HG03095 (cell line): Measurements from ENCODE around the gene ZIC1.

Experiments used
- ATAC-seq: cut with Tn5 transposase; IDR thresholded peaks from one replicate; pipeline ENCODE4 v1.9.1; 2021; ENCODE audit warnings: moderate library complexity; ENCODE audit not compliant: unreplicated experiment

The ZIC1 gene

DNA sequence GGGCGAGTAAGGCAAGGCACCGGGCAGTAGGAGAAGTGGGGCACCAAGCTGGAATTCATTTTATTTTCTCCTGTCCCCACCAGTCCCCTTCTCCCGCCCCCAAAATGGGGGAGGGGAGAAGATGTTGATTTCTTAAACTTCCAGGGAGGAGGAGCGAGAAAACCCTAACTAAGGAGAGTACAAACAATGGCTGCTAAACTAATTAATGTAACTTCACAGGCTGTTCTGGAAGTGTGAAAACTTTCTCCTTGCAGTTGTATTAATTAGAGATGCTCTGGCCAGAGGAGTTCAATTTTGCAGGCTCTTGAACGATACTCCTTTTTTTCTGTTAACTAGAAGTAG is 14.3 kb upstream of the ZIC1 start:
- ATAC-seq: no peak

DNA sequence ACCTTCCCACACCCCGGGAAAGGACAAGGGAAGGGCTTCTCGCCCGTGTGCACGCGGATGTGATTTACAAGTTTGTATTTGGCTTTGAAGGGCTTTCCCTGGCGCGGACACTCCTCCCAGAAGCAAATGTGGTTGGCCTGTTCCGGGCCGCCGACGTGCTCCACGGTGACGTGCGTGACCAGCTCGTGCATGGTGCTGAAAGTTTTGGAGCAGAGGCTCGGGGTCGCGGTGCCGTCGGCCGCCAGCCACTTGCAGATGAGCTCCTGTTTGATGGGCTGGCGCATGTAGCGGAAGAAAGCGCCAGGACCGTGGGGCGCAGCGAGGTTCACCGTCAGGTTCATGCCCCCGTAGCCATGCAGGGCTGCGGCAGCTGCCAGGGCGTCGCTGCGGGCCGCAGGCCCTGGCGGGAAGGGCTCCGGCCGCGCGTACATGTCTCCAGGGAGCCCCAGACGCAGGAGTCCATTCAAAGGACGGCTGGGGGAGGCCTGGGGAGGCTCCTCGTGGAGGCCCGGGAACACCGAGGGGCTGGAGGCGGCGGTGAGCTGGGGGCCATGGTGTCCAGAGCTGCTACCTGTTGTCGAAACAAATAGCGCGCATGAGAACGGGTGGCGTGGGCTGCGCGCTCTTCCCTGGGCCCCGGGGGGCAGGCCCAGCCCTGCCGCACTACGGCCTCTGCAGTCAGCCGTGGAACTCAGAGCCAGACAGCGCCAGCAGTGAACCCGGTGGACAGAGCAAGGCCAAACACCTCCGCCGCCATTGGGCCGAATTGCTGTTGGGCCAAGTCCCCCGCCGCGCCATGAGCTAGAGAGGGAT is 13.1 kb upstream of the ZIC1 start:
- ATAC-seq: no peak

DNA sequence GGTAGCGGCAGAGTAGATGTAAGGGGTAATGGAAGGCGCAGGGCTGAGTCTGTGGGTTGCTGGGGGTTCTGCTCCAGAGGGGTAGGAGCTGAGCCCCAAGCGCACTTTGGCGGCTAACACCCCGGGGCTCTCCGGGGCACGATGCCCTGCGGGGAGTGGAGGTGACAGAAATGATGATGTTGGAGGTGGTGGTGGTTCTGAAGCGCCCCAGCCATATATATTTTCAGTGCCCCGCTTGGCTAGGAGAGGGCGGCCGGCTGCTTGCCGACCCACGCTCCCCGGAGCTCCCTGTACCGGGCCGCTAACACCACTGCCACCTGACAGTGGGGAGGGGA is 12.5 kb upstream of the ZIC1 start:
- no peak for ATAC-seq

DNA sequence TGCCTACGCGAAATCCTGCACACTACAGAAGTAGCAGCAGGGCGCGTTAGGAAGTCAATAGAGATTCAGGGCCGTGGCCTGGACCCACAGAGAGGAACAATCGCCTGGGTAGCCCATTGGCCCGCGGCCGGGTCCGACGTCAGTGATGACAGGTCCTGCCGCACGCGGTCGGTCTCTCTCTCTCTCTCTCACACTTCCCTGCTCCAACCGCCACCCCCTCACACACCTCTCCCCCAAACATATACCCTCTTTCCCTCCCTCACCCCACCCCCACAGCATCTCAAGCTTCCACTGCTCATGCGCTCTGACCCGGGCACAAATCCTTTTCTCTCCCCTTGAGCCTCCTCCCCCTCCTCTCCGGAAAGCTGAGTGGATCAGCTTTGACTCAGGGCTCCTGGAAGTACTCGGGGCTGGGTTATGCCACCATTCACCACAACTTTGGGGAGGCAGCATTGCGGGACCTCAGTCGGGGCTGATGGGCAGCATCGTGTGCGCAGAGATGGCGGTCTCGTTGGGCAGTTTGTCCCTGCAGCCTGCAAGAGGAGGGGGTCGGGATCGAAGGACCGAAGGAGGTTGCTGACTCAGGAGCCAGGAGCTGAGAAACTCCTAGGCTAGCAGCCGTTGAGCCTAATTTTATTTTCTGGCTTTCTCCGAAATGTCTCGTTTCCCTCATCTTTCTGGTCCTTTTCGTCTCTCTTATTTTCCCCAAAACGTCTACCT is 11.8 kb upstream of the ZIC1 start:
- ATAC-seq: no peak

DNA sequence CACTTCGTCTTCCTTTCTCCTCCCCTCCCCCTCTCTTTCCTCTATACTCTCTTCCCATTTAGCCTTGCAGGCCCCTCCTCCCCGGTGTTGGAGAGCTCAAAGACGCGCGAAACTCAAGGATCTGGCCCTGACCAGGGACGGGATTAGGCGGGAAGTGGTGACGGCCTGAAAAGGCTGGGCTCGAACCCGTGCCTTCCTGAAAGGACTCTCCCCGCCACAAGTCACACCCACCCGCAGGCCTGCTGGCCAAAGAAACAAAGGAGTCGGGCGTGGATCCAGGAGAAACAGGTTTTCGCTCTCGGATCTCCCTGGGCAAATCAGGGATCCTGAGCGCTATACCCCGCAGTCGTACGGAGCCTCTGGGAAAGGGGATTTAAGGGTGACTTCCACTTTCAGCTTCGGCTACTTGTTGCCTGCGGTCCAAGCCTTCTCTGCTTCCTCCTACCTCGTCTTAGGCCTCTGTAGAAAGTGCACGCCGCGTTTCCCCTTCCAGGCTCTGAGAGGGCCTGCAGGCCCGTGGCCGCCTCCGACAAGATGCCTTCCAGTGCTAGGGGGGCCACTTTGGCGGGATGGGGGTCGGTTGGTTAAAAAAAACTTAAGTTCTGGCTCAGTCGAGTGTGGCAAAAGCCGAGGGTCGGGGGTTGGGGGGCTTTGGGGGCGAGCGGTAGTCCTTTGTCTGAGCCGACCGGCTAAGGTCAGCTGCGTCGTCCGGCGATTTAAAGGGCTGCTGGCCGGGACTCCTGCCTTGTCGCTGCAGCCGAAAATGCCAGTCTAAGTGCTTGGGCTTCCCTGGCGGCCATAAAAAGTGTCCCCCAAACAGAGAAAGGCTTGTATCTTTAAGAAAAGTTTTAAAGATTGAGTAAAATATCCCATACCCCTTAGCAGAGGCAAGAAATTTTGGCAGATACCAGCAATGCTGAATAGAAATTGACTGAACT is 11.0 kb upstream of the ZIC1 start:
- ATAC-seq: no peak

DNA sequence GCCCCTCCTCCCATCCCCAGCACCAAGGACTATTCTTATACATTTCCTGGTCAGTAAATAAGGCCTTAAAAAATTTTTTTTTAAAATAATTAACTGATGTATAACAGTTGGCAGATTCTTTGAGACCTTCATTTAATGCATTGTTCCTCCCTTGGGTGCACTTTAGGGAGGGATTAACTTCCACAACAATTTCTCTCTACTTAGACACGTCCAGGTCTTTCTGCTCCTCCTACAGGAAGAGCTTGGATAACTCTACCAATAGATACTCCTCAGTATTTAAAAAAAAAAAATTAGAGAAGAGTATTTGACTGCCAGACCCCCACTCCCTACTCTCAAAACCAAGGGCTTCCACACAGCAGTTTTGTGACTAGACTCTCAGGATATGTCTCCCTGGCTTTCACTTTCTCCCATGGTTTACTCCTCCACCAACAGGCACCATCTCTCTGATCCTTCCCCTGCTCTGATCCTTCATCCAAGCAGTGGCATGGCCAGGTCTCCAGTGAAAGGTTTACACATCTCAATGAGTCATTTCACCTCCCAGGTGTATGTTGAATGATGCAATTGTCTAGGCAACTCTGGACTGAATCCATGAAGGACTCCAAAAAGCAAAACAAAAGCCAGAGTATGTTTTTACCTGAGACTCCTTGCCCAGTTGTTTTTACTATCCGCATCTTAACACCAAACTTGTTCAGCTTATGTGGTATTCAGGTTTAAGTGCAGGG is 10.2 kb upstream of the ZIC1 start:
- no peak for ATAC-seq

DNA sequence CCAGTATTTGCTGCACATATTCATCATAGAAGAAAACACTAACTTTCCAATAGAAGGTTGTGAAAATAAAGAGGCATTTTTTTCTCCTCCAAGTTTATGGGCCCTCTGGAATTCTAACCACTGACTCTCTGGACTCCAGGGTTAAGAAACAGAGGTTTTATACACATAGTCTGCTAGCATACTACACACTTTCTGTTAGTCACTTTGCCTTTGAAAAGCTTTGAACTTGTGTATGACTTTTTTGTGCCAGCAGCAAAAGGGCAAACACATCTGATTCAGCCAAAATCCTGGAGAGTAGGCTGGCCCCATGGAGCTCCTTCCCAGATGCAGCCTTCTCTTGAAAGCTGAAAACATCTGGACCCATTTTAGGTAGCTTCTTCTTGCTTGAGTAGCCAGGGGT is 9.1 kb upstream of the ZIC1 start:
- no peak for ATAC-seq

DNA sequence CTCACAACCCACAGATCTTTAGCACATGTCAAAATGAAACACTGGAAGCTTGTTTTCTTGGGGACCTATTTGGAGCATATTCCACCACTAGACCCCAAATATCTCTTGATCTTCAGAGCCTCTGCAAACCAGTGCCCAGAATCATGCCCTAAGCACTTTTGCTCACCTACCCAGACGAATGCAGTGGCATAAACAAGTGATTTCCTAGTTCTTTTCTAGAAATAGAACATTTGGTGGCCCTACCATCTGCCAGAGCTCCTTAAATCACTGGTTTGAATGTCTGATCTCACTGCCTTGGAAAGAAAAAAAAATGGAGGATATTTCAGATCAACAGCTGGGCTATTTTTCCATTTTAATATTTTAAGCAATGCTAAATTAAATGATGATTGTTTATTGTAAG is 8.2 kb upstream of the ZIC1 start:
- no peak for ATAC-seq

DNA sequence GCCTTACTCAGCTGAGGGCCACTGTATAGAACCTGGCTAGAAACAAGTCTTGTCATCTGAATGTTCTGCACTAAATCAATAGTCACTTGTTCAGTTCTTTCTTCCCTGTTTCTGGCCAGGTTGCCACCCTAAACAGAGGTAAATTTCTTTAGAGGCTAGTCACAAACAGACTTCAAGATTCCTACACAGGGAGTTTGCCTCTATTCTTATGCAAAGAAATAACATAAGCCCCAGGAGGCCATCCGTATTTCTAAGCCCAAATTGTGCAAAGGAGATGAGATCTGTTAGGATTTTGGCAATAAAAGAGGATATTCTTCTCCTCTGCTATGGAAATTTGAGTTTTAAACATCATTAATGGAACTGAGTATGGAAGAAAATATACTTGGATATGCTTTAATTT is 7.7 kb upstream of the ZIC1 start:
- no peak for ATAC-seq

DNA sequence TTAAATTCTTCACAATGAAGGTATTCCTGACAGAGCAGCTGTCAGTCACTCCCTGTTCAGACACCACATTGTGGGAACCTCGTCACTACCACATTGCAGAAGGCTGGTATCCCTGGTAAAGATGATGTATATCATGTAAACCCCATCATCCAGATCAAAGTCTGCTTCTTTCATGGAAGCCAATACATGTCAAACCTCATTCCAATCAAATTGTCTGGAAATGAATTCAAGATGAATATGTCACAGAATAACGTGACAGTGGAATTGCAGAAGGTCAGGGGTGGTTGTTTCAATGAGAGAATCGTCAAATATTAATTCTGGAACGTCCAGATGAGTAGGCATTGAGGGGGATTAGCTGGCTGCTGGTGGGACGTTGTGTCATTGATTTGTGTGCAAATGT is 7.0 kb upstream of the ZIC1 start:
- no peak for ATAC-seq

DNA sequence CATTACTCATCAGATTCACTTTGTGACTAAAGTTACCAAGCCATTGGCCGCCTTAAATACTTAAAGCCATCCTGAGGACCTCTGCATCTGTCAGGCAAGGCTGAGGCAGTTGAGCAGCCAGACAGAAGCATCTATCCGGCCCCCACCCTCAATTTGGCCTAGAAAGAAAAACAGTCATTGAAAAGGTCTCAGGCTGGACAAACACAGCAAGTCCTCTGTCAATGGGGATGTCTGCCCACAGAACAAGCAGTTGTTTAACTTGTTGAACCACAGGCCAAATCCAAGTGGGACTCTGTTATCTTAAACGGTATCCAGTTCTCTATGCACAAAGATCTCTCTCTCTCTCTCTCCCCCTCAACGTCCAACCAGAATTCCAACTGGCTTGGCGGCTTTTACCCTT is 5.7 kb upstream of the ZIC1 start:
- ATAC-seq: no peak

DNA sequence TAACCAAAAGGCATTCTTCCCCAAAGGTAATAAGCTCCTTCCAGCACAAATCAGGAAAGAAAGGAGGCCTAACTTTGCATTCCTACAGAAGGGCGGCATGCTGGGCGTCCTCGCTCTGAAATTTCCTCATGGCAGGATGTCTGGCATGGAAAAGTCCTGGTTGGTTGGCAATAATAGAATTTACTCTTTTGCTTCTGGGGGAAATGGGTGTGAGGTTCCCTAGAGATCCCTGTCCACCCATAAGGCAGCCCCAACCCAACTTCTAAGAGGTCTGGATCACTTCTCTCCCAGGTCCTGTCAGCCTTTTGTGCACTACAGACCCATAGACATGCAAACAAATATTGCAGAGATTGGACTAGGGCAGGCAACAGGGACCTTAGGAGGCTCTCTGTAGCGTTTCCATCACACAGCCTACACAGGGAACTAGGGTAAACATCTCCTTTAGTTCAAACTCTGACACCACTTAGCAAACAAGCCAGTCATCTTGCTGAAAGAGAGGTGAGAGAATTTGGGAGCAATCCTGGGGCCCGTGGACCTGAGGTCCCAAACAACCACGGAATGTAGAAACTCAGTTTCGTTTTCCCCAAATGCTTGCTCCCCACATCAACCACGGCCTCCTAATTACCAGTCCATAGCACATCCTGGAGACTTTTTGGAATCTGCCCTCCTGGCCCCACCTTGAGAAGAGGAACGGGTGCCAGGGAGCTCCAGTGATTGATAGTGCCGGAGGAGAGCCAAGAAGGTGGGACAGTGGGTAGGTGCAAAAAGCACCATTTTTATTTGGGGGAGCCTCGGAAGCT is 5.0 kb upstream of the ZIC1 start:
- ATAC-seq: no peak

DNA sequence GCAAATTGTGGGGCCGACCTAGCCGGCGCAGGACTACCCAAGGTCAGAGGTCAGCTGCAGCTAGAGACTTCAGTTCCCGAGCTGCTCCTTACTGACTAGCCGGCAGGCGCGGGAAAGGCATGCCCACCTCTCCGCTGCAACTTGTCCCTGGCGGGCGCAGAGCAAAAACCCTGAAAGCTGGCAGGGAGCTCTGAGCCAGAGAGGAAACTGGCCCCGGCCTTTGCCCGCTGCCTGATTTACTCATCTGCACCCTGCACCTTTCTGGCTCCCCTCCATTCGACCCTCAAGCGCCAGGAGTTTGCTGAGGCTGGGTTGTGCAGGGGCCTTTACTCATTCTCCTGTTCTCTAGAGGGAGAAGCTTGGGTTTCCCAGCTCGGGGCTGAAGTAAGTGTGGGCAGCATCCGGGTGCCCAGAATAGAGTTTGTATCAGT is 4.3 kb upstream of the ZIC1 start:
- ATAC-seq: no peak

DNA sequence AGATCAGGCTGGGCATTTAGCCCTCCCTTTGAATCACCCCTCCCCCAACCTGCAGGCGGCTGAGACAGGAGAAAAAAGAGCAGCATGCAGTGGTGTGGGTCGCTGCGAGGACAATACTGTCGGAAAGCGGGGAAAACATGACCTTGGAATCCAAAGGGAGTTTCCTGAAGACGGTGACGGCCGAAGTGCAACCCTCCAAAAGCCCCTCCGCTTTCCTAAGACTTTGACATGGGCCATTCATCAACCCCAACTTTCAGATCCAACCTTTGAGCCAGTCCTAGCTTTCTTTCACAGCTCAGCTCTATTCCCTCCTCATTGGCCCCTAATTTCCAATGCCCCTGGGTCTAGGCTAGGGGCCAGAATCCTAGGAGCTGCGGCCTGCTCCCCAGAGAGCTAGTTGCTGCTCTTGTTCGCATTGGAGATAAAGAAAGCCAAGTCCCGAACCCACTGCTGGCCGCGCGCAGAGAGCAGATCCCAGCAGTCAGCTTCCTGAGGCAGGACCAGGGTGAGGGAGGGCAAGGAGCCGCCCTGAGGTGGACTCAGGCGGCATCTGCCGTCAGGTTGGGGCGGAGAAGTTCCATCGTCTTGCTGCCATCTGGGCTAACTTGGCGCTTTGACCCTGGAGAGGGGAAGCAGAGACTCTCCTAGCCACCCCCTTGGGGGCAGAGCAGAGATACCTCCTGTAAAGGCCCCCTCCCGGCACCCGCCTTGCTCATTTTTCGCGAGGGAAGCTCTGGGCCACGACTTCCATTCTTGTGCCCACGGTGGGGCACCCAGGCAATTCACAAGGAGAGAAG is 3.7 kb upstream of the ZIC1 start:
- no peak for ATAC-seq

DNA sequence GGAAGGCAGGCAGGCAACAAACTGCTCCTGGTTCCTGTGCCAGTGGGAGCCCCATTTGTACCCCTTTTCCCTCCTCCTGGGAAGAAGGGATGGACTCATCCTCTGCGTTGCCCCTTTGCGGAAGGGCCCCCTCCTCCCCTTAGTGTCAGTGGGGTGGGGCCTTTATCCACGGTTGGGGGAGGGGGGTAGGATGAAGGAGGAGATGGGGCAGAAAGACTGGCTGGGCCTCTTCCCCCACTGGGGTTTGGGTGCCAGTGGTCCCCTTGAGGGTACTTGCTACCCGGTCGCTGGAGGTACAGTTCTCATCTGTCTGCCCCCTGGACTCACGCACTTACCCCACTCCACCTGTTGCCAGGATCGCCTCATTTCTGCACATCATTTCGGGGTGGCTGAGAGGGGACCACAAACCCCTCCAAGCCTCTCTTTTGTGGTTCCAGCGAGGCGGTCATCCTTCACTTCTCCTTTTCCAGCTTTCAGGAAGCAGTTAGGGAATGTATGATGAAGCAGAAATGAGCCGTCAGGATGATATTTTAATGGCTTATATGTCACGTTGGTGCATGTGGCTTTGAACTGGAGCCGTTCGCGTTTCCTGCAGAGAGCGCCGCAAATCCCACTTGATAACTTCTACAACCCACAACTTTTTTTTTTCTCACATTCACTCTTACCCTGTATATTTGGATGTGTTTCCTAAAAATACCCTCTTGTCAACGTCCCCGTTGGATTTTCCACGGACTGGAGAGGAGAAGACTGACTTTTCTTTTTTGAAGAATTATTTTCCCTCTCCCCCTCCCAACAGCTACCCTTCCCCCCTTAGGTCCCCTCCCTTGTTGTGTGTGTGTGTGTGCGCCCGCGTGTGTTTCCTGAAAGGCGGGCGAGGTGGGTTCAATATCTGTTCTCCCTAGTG is 2.9 kb upstream of the ZIC1 start, which contains the start of gene ZIC4:
Gene ZIC4, minus strand, starts transcription at position 516 of the 904 bp plus-strand sequence. CDS start 3,746 bp downstream, outside the sequence.
- ATAC-seq: no peak

DNA sequence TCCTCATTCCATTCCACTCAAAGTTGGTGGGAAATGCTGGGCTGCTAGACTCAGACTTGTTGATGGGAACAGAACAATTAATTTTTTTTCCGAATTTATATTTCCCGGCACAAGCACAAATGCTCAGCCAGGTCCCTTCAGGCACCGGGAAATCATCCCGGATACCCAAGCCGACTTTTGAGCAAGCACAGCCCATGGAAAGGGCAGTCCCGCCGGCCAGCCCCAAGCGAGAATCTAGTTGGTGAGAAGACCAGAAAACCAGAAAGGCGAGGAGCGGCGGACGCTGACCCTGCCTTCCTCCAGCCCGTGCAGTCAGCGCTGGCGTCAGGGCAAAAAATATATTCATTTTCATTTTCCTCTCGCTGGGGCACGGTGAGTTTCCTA is 2.1 kb upstream of the ZIC1 start:
- no peak for ATAC-seq

DNA sequence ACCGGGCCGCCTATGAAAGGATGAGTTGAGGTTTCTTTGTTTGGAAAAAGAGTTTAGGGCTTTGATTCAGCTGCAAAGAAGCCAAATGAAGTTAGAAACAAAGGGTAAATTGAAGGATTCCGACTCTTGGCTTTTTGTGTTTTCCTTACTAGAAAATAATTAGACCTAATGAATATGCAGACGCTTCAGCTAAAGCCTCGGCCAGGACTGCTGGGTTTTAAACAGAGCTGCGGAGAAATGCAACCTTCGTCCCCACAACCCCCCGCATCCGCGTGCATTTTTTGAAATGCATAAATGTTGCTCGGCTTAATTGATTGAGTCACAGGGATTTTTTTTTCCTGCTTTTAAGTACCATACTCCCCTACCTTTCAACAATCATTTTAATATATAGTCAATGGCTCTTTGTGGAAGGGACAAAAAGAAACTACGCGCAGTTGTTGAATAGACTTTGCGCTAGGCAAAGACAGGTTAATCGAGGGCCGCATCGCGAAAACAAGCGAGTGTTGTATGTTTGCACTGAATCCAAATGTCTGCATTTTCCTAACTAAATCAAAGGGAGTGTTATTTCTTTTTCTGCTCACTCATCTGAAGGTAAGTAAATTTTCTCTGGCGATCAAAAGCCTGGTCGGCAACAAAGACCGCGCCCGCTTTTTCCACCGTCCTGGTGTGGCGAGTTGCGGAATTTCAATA is 1.5 kb upstream of the ZIC1 start:
- ATAC-seq: no peak
